Activated naive CD4-positive, alpha-beta T cell treated with anti-CD3 and anti-CD28 coated beads, Interleukin-2, amount 10 ng/mL, durations not matched to agents 7 days and 5 days (primary cell): ENCODE data around the gene ATE1.
"Not testable (repeated sequence)": the region's sequence is repeated elsewhere in the genome, so short reads cannot be mapped to it uniquely, and the experiment has no call there.

Experiments
- CTCF ChIA-PET: fragments of 350-600 bp; sonication (Branson Sonifier 250); formaldehyde crosslinking; loops from one replicate; lab custom pipeline; 2021; ENCODE audit warnings: antibody characterized with exemption; lab: Charles Lee
- DNase-seq: peaks from one replicate; pipeline ENCODE4 v3.0.0-alpha.2; 2020
- H3K27ac Mint-ChIP-seq: one replicate; pipeline ENCODE4 v1.8.0; 2021; ENCODE audit warnings: mild to moderate bottlenecking, moderate library complexity, mixed read lengths
- H3K27me3 Mint-ChIP-seq: one replicate; pipeline ENCODE4 v1.8.0; 2021; ENCODE audit warnings: mild to moderate bottlenecking, mixed read lengths
- H3K36me3 Mint-ChIP-seq: one replicate; pipeline ENCODE4 v1.8.0; 2021; ENCODE audit warnings: mixed read lengths
- H3K4me1 Mint-ChIP-seq: one replicate; pipeline ENCODE4 v1.8.0; 2021; ENCODE audit warnings: mixed read lengths
- H3K4me3 Mint-ChIP-seq: one replicate; pipeline ENCODE4 v1.8.0; 2021; ENCODE audit warnings: mild to moderate bottlenecking, moderate library complexity, mixed read lengths
- H3K9me3 Mint-ChIP-seq: one replicate; pipeline ENCODE4 v1.8.0; 2021; ENCODE audit warnings: mixed read lengths

ATE1 gene

GRCh38 chr10:121844537-121844936, 83.3 kb downstream of the ATE1 start:
- peaks cover 11% of the 10 kb centered on the region for H3K4me1 Mint-ChIP-seq
- H3K4me3 Mint-ChIP-seq: no peak overlapping the region
- CTCF ChIA-PET: no interaction called here
- H3K27ac Mint-ChIP-seq: no peak overlapping the region
- H3K27me3 Mint-ChIP-seq: no peaks in the 10 kb centered on the region
- H3K9me3 Mint-ChIP-seq: peaks cover 21% of the 10 kb centered on the region
- no peak for DNase-seq
- peaks cover 29% of the 10 kb centered on the region for H3K36me3 Mint-ChIP-seq

GRCh38 chr10:121843379-121843778, 84.5 kb downstream of the ATE1 start:
- Mint-ChIP-seq H3K27ac (no peak overlapping the region), H3K27me3 (no peaks in the 10 kb centered on the region), H3K36me3 (peaks cover 25% of the 10 kb centered on the region), H3K9me3 (peaks cover 21% of the 10 kb centered on the region), H3K4me3 (no peak overlapping the region), H3K4me1 (peaks cover 11% of the 10 kb centered on the region)
- CTCF ChIA-PET: no interaction called here
- DNase-seq: no peak

DNA sequence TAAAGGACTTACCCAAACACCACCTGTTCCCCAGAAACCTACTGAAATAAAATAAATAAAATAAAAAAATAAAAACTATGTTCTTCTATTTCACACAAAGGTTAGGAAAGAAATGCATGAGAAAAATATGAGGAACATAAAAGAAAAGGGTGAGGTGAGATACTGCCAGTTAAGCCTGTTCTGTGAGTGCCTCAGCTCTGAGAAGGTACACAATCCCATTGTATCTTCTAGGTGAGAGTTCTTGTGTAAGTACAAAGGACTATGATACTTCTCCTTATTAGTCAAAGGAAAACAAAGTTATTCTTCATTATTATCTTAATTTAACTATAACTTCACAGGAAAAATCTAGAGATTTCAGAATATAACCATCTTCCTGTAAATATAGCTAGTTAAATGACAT, 86.0 kb downstream of the ATE1 start:
- Mint-ChIP-seq H3K27ac (no peak overlapping the region), H3K9me3 (peaks cover 21% of the 10 kb centered on the region), H3K27me3 (no peaks in the 10 kb centered on the region), H3K4me1 (peaks cover 11% of the 10 kb centered on the region), H3K36me3 (peaks cover 22% of the 10 kb centered on the region), H3K4me3 (no peak overlapping the region)
- no peak for DNase-seq
- CTCF ChIA-PET: interaction anchor here (1.1 to 1.8 kb wide), 2 partner anchors 18 to 45 kb away, joined by 4 to 6 read pairs; no protein-coding TSS in a partner anchor

DNA sequence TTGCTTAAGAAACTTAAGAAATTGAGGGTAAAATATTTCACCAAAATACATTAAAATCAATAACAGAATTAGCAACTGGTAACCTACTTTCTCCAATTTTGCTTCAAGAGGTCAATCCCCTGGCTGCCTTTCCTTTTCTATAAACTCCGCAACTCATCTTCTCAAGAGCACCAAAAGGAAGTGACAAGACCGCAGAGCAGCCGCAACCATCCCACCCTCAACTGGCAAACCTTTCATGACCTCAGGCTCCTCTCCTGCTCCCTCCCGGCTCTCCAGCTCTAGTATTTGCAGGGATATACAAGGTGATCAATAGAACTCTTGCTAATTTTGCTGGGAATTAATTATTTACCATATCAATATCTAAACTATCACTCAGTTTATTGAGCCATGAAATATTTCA, 88.9 kb downstream of the ATE1 start:
- H3K4me1 Mint-ChIP-seq: no peaks in the 10 kb centered on the region
- H3K27me3 Mint-ChIP-seq: no peaks in the 10 kb centered on the region
- CTCF ChIA-PET: no interaction called here
- peaks cover 9% of the 10 kb centered on the region for H3K36me3 Mint-ChIP-seq
- no peaks in the 10 kb centered on the region for H3K9me3 Mint-ChIP-seq
- DNase-seq: no peak
- H3K27ac Mint-ChIP-seq: no peak overlapping the region
- H3K4me3 Mint-ChIP-seq: no peak overlapping the region

DNA sequence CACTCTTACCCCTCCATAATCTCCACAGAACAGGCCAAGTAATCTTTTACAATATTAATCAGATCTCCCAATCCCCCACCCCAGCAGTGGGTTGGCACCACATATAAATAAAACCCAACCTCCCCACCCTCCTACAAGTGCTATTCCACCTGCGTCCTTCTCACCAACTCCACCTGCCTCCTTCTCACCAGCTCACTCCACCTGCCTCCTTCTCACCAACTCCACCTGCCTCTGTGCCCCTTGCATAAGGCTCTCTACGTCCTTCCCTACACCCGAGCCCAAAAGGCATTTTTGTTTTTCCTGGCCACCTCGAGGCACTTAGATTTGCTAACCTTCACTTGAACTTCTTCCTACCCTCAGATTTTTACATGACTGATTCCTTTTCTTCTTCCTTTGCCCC, 89.7 kb downstream of the ATE1 start:
- CTCF ChIA-PET: no interaction called here
- no peaks in the 10 kb centered on the region for H3K9me3 Mint-ChIP-seq
- H3K36me3 Mint-ChIP-seq: peaks cover 12% of the 10 kb centered on the region
- no peaks in the 10 kb centered on the region for H3K4me1 Mint-ChIP-seq
- no peak for DNase-seq
- no peaks in the 10 kb centered on the region for H3K27me3 Mint-ChIP-seq
- no peak overlapping the region for H3K27ac Mint-ChIP-seq
- H3K4me3 Mint-ChIP-seq: no peak overlapping the region

- no peak overlapping the region for H3K27ac Mint-ChIP-seq
- no peaks in the 10 kb centered on the region for H3K27me3 Mint-ChIP-seq
- no peak overlapping the region for H3K4me3 Mint-ChIP-seq
- H3K36me3 Mint-ChIP-seq: peaks cover 14% of the 10 kb centered on the region
- DNase-seq: no peak
- no peaks in the 10 kb centered on the region for H3K9me3 Mint-ChIP-seq
- CTCF ChIA-PET: interaction anchor here (1.0 kb wide), 1 partner anchor 11 kb away, joined by 4 read pairs; no protein-coding TSS in a partner anchor
- H3K4me1 Mint-ChIP-seq: no peaks in the 10 kb centered on the region
These were observed 91.7 kb downstream of the ATE1 start for GRCh38 chr10:121836171-121836570.

DNA sequence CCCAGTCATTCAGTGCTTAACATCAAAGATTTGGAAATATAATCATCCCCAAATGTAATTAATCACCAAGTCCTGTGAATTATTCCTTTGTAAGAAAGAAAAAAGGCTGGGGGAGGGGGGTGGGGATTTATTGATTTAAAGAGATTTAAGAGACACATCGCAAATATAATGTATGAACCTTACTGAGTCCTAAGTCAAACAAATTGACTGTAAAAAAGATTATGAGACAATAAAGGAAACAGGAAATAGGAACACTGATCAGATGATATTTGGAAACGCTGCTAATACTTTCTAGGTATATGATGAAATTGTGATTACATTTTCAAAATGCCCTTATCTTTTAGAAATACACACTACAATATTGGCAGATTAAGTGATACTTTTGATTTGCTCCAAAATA, 92.5 kb downstream of the ATE1 start:
- Mint-ChIP-seq H3K4me3 (no peak overlapping the region), H3K27ac (no peak overlapping the region), H3K9me3 (no peaks in the 10 kb centered on the region), H3K4me1 (no peaks in the 10 kb centered on the region), H3K36me3 (peaks cover 14% of the 10 kb centered on the region), H3K27me3 (no peaks in the 10 kb centered on the region)
- CTCF ChIA-PET: no interaction called here
- no peak for DNase-seq

DNA sequence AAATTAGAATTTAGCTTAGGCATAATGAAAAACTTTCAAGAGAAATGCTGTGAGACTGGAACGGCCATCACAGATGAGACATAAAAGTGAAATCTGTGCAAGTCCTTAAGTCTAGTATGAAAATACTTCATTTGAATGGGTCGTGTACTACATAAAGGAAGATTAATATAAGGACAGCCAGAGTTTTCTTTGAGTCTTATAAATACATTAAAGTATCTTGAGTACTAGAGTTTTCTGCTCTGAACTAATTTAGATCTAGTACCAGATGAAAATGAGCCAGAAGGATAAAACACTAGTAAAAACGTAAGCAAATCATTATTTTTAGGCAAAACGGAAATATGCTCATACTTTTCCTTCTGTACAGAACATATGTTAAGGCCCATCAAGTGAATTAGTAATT, 93.1 kb downstream of the ATE1 start:
- Mint-ChIP-seq H3K4me3 (no peak overlapping the region), H3K9me3 (no peaks in the 10 kb centered on the region), H3K27ac (no peak overlapping the region), H3K4me1 (no peaks in the 10 kb centered on the region), H3K36me3 (peaks cover 17% of the 10 kb centered on the region), H3K27me3 (no peaks in the 10 kb centered on the region)
- DNase-seq: no peak
- CTCF ChIA-PET: no interaction called here

DNA sequence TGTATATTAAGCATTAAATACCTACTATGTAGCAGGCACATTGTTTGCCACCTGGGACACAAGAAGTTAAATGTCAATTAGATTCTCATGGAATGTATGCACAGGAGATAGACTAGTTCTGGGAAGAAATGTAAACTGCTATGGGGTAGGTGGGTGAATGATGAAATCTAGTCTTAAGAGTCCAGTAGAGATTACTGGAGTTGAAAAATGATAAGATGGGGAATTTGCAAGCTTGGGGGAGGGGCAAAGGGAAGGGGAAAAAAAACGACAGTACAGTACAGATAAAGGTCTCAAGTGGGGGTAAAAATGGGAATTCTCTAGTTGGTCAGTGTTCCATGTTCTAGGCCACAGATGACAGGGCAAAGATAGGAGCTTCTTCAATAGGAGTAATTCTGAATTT, 94.4 kb downstream of the ATE1 start:
- CTCF ChIA-PET: interaction anchor here (1.0 to 1.5 kb wide), 2 partner anchors 8 to 53 kb away, joined by 3 to 5 read pairs; no protein-coding TSS in a partner anchor
- peaks cover 21% of the 10 kb centered on the region for H3K36me3 Mint-ChIP-seq
- H3K4me1 Mint-ChIP-seq: no peaks in the 10 kb centered on the region
- H3K27me3 Mint-ChIP-seq: no peaks in the 10 kb centered on the region
- H3K9me3 Mint-ChIP-seq: no peaks in the 10 kb centered on the region
- DNase-seq: no peak
- no peak overlapping the region for H3K27ac Mint-ChIP-seq
- no peak overlapping the region for H3K4me3 Mint-ChIP-seq

GRCh38 chr10:121832647-121833046, 95.2 kb downstream of the ATE1 start:
- no peaks in the 10 kb centered on the region for H3K27me3 Mint-ChIP-seq
- H3K4me3 Mint-ChIP-seq: no peak overlapping the region
- no peak overlapping the region for H3K27ac Mint-ChIP-seq
- no peaks in the 10 kb centered on the region for H3K4me1 Mint-ChIP-seq
- H3K36me3 Mint-ChIP-seq: peaks cover 27% of the 10 kb centered on the region
- H3K9me3 Mint-ChIP-seq: no peaks in the 10 kb centered on the region
- DNase-seq: no peak
- CTCF ChIA-PET: interaction anchor here (1.5 kb wide), 1 partner anchor 8 kb away, joined by 5 read pairs; no protein-coding TSS in a partner anchor

DNA sequence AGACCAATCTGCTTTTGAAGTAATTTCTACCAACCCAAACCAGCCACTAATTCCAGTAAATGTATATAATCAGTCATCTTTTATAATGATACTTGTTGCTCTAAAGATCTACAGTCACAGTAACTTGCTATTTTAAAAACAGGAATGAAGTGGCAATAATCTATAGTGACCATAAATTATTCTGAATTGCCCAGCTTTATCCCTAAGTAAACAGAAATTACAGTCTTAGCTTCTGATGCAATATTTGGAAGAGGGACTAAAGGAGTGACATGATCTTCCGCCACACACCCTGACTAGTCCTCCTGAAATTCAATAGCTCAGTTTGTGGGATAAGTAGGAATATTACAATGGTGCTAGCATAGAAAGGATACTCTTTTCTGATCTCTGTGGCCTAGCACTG, 96.1 kb downstream of the ATE1 start:
- no peaks in the 10 kb centered on the region for H3K27me3 Mint-ChIP-seq
- no peak overlapping the region for H3K4me3 Mint-ChIP-seq
- H3K4me1 Mint-ChIP-seq: no peaks in the 10 kb centered on the region
- no peak for DNase-seq
- CTCF ChIA-PET: no interaction called here
- H3K9me3 Mint-ChIP-seq: no peaks in the 10 kb centered on the region
- H3K27ac Mint-ChIP-seq: no peak overlapping the region
- peaks cover 29% of the 10 kb centered on the region for H3K36me3 Mint-ChIP-seq

DNA sequence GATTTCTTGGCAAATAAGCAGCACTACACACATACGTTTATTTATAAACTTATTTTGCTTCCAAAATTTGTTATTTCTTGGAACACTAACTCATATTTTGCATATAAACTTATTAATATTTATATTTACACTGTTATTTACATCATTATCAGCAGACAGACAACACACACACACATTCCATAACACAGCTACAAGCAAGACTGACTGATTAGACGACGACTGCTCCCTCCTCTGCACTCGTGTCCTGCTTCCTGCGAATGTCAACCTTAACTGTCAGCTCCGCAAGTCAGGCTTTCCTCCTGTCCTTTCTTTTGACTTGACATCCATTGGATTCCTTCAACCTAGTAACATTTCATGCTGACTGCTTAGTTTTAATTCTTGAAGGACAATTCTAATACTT, 96.6 kb downstream of the ATE1 start:
- no peak for DNase-seq
- H3K4me3 Mint-ChIP-seq: no peak overlapping the region
- no peaks in the 10 kb centered on the region for H3K9me3 Mint-ChIP-seq
- no peaks in the 10 kb centered on the region for H3K4me1 Mint-ChIP-seq
- CTCF ChIA-PET: no interaction called here
- peaks cover 31% of the 10 kb centered on the region for H3K36me3 Mint-ChIP-seq
- H3K27me3 Mint-ChIP-seq: no peaks in the 10 kb centered on the region
- H3K27ac Mint-ChIP-seq: no peak overlapping the region

GRCh38 chr10:121830101-121830500, 97.7 kb downstream of the ATE1 start:
- H3K36me3 Mint-ChIP-seq: peaks cover 24% of the 10 kb centered on the region
- no peaks in the 10 kb centered on the region for H3K9me3 Mint-ChIP-seq
- H3K27ac Mint-ChIP-seq: no peak overlapping the region
- no peaks in the 10 kb centered on the region for H3K4me1 Mint-ChIP-seq
- no peaks in the 10 kb centered on the region for H3K27me3 Mint-ChIP-seq
- no peak for DNase-seq
- CTCF ChIA-PET: no interaction called here
- no peak overlapping the region for H3K4me3 Mint-ChIP-seq

- CTCF ChIA-PET: no interaction called here
- DNase-seq: no peak
- Mint-ChIP-seq H3K4me1 (no peaks in the 10 kb centered on the region), H3K27me3 (no peaks in the 10 kb centered on the region), H3K4me3 (no peak overlapping the region), H3K36me3 (peaks cover 19% of the 10 kb centered on the region), H3K27ac (no peak overlapping the region), H3K9me3 (no peaks in the 10 kb centered on the region)
These were observed 99.8 kb downstream of the ATE1 start for GRCh38 chr10:121828045-121828444.

- not testable (repeated sequence) for DNase-seq, H3K9me3 Mint-ChIP-seq, H3K4me3 Mint-ChIP-seq, H3K4me1 Mint-ChIP-seq, H3K27ac Mint-ChIP-seq, H3K27me3 Mint-ChIP-seq
- H3K36me3 Mint-ChIP-seq: peaks cover 17% of the 10 kb centered on the region
- CTCF ChIA-PET: interaction anchor here (0.9 kb wide), 1 partner anchor 60 kb away, joined by 4 read pairs; no protein-coding TSS in a partner anchor
These were observed 101.1 kb downstream of the ATE1 start for GRCh38 chr10:121826773-121827172.
